Hepatocyte (in vitro differentiated cells): ENCODE results near the gene GPC4.

Source experiments
- EZH2 ChIP-seq: fragments of 200-600 bp; sonication (generic); IDR thresholded peaks from 2 replicates; pipeline ENCODE4 v1.6.1; 2016; ENCODE audit warnings: antibody characterized with exemption, mild to moderate bottlenecking, borderline replicate concordance
- EZH2phosphoT487 ChIP-seq: fragments of 200-600 bp; sonication (generic); IDR thresholded peaks from one replicate; pipeline ENCODE4 v1.6.1; 2018; ENCODE audit warnings: antibody characterized with exemption, mild to moderate bottlenecking, low read depth, moderate library complexity; ENCODE audit not compliant: unreplicated experiment, severe bottlenecking
- TF ChIP-seq, protein P1 (sequence below): fragments of 200-600 bp; sonication (generic); IDR thresholded peaks from 2 replicates; pipeline ENCODE4 v1.5.1; 2016; ENCODE audit warnings: antibody characterized with exemption, mild to moderate bottlenecking; ENCODE audit not compliant: poor library complexity

DNA sequence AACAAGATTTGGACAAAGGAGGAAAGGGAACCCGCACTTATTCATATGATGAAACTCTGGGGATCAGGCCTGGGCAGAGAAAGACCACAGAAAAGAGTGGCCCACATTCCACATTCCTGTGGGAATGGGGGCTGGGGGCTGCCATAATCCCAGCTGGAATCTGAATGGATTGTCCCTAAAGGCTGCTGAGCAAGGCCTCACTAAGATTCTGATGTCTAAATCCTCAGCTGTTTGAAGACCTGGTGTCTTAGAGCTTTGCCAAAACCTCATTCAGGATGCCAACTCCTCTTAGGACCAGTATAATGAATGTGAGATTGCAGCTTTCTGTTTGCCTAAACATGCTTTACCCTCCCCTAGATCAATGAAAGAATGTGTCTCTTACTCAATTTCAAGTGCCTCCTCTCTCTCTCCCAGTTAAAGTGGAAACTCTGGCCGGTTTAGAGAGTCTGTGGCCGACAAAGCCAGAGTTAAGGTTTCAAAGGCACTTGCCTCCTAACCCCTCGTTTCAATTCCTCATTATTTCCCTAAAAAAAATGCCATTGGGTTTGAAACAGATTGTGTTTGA is 33.3 kb upstream of the GPC4 start:
- TF ChIP-seq, protein P1, sequence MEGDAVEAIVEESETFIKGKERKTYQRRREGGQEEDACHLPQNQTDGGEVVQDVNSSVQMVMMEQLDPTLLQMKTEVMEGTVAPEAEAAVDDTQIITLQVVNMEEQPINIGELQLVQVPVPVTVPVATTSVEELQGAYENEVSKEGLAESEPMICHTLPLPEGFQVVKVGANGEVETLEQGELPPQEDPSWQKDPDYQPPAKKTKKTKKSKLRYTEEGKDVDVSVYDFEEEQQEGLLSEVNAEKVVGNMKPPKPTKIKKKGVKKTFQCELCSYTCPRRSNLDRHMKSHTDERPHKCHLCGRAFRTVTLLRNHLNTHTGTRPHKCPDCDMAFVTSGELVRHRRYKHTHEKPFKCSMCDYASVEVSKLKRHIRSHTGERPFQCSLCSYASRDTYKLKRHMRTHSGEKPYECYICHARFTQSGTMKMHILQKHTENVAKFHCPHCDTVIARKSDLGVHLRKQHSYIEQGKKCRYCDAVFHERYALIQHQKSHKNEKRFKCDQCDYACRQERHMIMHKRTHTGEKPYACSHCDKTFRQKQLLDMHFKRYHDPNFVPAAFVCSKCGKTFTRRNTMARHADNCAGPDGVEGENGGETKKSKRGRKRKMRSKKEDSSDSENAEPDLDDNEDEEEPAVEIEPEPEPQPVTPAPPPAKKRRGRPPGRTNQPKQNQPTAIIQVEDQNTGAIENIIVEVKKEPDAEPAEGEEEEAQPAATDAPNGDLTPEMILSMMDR, result no peak
- no peak for TF ChIP-seq EZH2
- no peak for TF ChIP-seq EZH2phosphoT487
